Progenitor cell of endocrine pancreas (in vitro differentiated cells): ENCODE measurements around the gene ZNF235. TPM values are rescaled to one million over a fixed set of nuclear protein-coding genes. Genes with fewer than 3 reads are reported as not detected.
"Not testable (repeated sequence)": the region's sequence is repeated elsewhere in the genome, so short reads cannot be mapped to it uniquely, and the experiment has no call there.

Experiments used
- DNase-seq: peaks from one replicate; pipeline ENCODE4 v3.0.0; 2021; ENCODE audit warnings: low spot score; ENCODE audit not compliant: unreplicated experiment
- H3K27ac Mint-ChIP-seq: 2 replicates; pipeline ENCODE4 v1.8.0; 2021; ENCODE audit warnings: mild to moderate bottlenecking, moderate library complexity, mixed read lengths
- H3K27me3 Mint-ChIP-seq: 2 replicates; pipeline ENCODE4 v1.8.0; 2021; ENCODE audit warnings: mixed read lengths
- H3K36me3 Mint-ChIP-seq: 2 replicates; pipeline ENCODE4 v1.8.0; 2022; ENCODE audit warnings: mixed read lengths; ENCODE audit not compliant: insufficient read depth
- H3K4me1 Mint-ChIP-seq: 2 replicates; pipeline ENCODE4 v1.8.0; 2021; ENCODE audit warnings: low read depth, mixed read lengths
- H3K4me3 Mint-ChIP-seq: 2 replicates; pipeline ENCODE4 v1.8.0; 2021; ENCODE audit warnings: low read depth, mild to moderate bottlenecking, moderate library complexity, mixed read lengths
- H3K9me3 Mint-ChIP-seq: 2 replicates; pipeline ENCODE4 v1.8.0; 2021; ENCODE audit warnings: low read depth, mixed read lengths
- CTCF ChIP-seq: fragments of 200-600 bp; sonication (generic); IDR thresholded peaks from one replicate; pipeline ENCODE4 v1.5.0; 2021; ENCODE audit warnings: antibody characterized with exemption, mild to moderate bottlenecking; ENCODE audit not compliant: unreplicated experiment
- long read RNA-seq: library from polyadenylated mRNA; unstranded; transcript quantifications from one replicate; pipeline ENCODE4 v2.0.0, GENCODE V29; 2020
- total RNA-seq: library from RNA; stranded (reverse); gene quantifications from 2 replicates; pipeline ENCODE4 v1.2.1, GENCODE V29; 2021

Gene ZNF235
- total RNA-seq = 15.0 and 16.6 TPM in 2 replicates
- long read RNA-seq, full-length matches to known transcripts = 65 of 77 reads
- long read RNA-seq, partial matches to known transcripts = 5 of 77 reads
- long read RNA-seq, other reads (novel, unspliced or antisense) = 7 of 77 reads

- peak; percentile 65 for DNase-seq
- Mint-ChIP-seq H3K27ac (peak within 1 kb of the TSS; percentile 90), H3K9me3 (peaks cover 21% of the 10 kb centered on the region), H3K27me3 (no peaks in the 10 kb centered on the region), H3K4me1 (peaks cover 9% of the 10 kb centered on the region), H3K4me3 (peak within 1 kb of the TSS; percentile 88), H3K36me3 (peaks cover 10% of the 10 kb centered on the region)
- no peak for TF ChIP-seq CTCF
Observed at GRCh38 chr19:44304659-44305193, at the start of gene ZNF235. ZNF235 (minus strand) TSS chr19:44305025; CDS start chr19:44303404, 1,621 bp downstream.

- TF ChIP-seq CTCF = no peak
- H3K36me3 Mint-ChIP-seq = peaks cover 53% of the 10 kb centered on the region
- H3K4me3 Mint-ChIP-seq = no peak overlapping the region
- H3K4me1 Mint-ChIP-seq = no peaks in the 10 kb centered on the region
- no peak for DNase-seq
- no peaks in the 10 kb centered on the region for H3K27me3 Mint-ChIP-seq
- H3K27ac Mint-ChIP-seq = no peak overlapping the region
- H3K9me3 Mint-ChIP-seq = peaks cover 44% of the 10 kb centered on the region
Observed at GRCh38 chr19:44346556-44346955, 41.7 kb upstream of the ZNF235 start.

- H3K4me3 Mint-ChIP-seq = no peak overlapping the region
- H3K36me3 Mint-ChIP-seq = peaks cover 57% of the 10 kb centered on the region
- H3K4me1 Mint-ChIP-seq = no peaks in the 10 kb centered on the region
- no peak for DNase-seq
- no peak for TF ChIP-seq CTCF
- H3K27ac Mint-ChIP-seq = no peak overlapping the region
- peaks cover 42% of the 10 kb centered on the region for H3K9me3 Mint-ChIP-seq
- no peaks in the 10 kb centered on the region for H3K27me3 Mint-ChIP-seq
Observed at GRCh38 chr19:44345959-44346358, 41.1 kb upstream of the ZNF235 start.

DNA sequence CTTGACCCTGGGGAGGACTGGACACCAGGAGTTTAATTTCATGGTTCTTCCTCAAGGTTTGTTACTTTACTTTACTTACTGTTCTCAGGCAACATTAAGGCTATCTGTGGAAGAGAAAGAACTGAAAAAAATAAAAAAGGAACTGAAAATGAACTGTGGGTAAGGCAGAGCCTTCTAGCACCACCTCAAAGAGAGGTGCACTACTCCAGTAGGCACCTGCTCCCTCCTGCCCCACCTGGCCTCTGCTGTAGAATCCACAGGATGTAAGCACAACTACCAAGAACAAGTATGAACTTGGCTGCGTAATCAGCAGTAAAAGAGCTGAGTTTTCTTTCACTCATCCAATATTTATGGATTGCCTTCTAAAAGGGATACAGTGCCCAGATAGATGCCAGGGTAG lies 39.4 kb upstream of the ZNF235 start:
- H3K27ac Mint-ChIP-seq = no peak overlapping the region
- TF ChIP-seq CTCF = no peak
- no peaks in the 10 kb centered on the region for H3K4me1 Mint-ChIP-seq
- no peak for DNase-seq
- H3K36me3 Mint-ChIP-seq = peaks cover 58% of the 10 kb centered on the region
- H3K9me3 Mint-ChIP-seq = peaks cover 35% of the 10 kb centered on the region
- H3K27me3 Mint-ChIP-seq = no peaks in the 10 kb centered on the region
- no peak overlapping the region for H3K4me3 Mint-ChIP-seq

GRCh38 chr19:44341794-44342193 lies 37.0 kb upstream of the ZNF235 start:
- TF ChIP-seq CTCF = no peak
- no peak for DNase-seq
- peaks cover 65% of the 10 kb centered on the region for H3K36me3 Mint-ChIP-seq
- no peaks in the 10 kb centered on the region for H3K27me3 Mint-ChIP-seq
- no peaks in the 10 kb centered on the region for H3K4me1 Mint-ChIP-seq
- peaks cover 37% of the 10 kb centered on the region for H3K9me3 Mint-ChIP-seq
- H3K4me3 Mint-ChIP-seq = no peak overlapping the region
- no peak overlapping the region for H3K27ac Mint-ChIP-seq

GRCh38 chr19:44334639-44335038 lies 29.8 kb upstream of the ZNF235 start:
- H3K4me1 Mint-ChIP-seq, H3K27ac Mint-ChIP-seq, H3K27me3 Mint-ChIP-seq, DNase-seq, H3K4me3 Mint-ChIP-seq: not testable (repeated sequence)
- Mint-ChIP-seq H3K9me3 (peaks cover 70% of the 10 kb centered on the region), H3K36me3 (peaks cover 90% of the 10 kb centered on the region)
